Measurements from ENCODE around the gene SPDYC. TPM values are rescaled to one million over a fixed set of nuclear protein-coding genes. Genes with fewer than 3 reads are reported as not detected.

SPDYC gene
- total and polyA plus RNA-seq, 7 experiments from 2014 or later, result not detected

- Mint-ChIP-seq H3K27ac (peak overlapping the region in 3 of 9 donors; percentile 28 to 48 (median 43)), H3K9me3 (no peaks in the 10 kb centered on the region), H3K4me1 (peaks cover 15 to 32% (median 27%) of the 10 kb centered on the region in 7 donors), H3K27me3 (peaks cover 0 to 2% (median 0%) of the 10 kb centered on the region in 5 donors), H3K36me3 (peaks cover 10 to 28% (median 11%) of the 10 kb centered on the region in 5 donors), H3K4me3 (peak overlapping the region in 1 of 10 donors; percentile 0)
- no peak for ATAC-seq
- ChIA-PET POLR2A (no interaction called here), CTCF (no interaction called here)
- Histone ChIP-seq H3K36me3 (ENCODE audit: control insufficient read depth in 2 of 3, insufficient read depth in 3 of 3, low read length in 3 of 3) (peaks cover 0 to 46% (median 3%) of the 10 kb centered on the region in 3 experiments), H3K4me1 (ENCODE audit: control insufficient read depth in 2 of 2, insufficient read depth in 2 of 2, low read length in 2 of 2) (peaks cover 6 to 8% of the 10 kb centered on the region in 2 donors), H3K9me3 (ENCODE audit: control insufficient read depth in 2 of 3, low read length in 3 of 3) (no peaks in the 10 kb centered on the region), H3K4me3 (ENCODE audit: low read length) (no peak overlapping the region), H3K27ac (ENCODE audit: low read depth, low read length) (no peak overlapping the region), H3K27me3 (ENCODE audit: control insufficient read depth in 2 of 2, insufficient read depth in 2 of 2, low read length in 2 of 2) (no peaks in the 10 kb centered on the region)
- DNase-seq, result no peak
- intact Hi-C loops (cut with micrococcal nuclease), result no loop called here
Observed at GRCh38 chr11:65185171-65185570, 15.1 kb downstream of the SPDYC start.

GRCh38 chr11:65185869-65186341 is 15.9 kb downstream of the SPDYC start:
- Histone ChIP-seq H3K27ac (ENCODE audit: low read depth, low read length) (no peak overlapping the region), H3K4me1 (ENCODE audit: control insufficient read depth in 2 of 2, insufficient read depth in 2 of 2, low read length in 2 of 2) (peaks cover 6 to 8% of the 10 kb centered on the region in 2 donors), H3K36me3 (ENCODE audit: control insufficient read depth in 2 of 3, insufficient read depth in 3 of 3, low read length in 3 of 3) (peaks cover 0 to 54% (median 3%) of the 10 kb centered on the region in 3 experiments), H3K27me3 (ENCODE audit: control insufficient read depth in 2 of 2, insufficient read depth in 2 of 2, low read length in 2 of 2) (no peaks in the 10 kb centered on the region), H3K4me3 (ENCODE audit: low read length) (no peak overlapping the region), H3K9me3 (ENCODE audit: control insufficient read depth in 2 of 3, low read length in 3 of 3) (no peaks in the 10 kb centered on the region)
- ATAC-seq (no peak), DNase-seq (no peak)
- intact Hi-C loops (cut with micrococcal nuclease), result no loop called here
- Mint-ChIP-seq H3K27ac (peak overlapping the region in 2 of 9 donors; percentile 33 to 48), H3K4me3 (no peak overlapping the region), H3K27me3 (no peaks in the 10 kb centered on the region), H3K4me1 (peaks cover 22 to 32% (median 25%) of the 10 kb centered on the region in 7 donors), H3K36me3 (peaks cover 13 to 33% (median 15%) of the 10 kb centered on the region in 5 donors), H3K9me3 (no peaks in the 10 kb centered on the region)
- ChIA-PET CTCF (no interaction called here), POLR2A (no interaction called here)

GRCh38 chr11:65186701-65187100 is 16.7 kb downstream of the SPDYC start:
- CTCF ChIA-PET, result no interaction called here
- Histone ChIP-seq H3K9me3 (ENCODE audit: control insufficient read depth in 2 of 3, low read length in 3 of 3) (no peaks in the 10 kb centered on the region), H3K4me3 (ENCODE audit: low read length) (no peak overlapping the region), H3K36me3 (ENCODE audit: control insufficient read depth in 2 of 3, insufficient read depth in 3 of 3, low read length in 3 of 3) (peaks cover 0 to 54% (median 3%) of the 10 kb centered on the region in 3 experiments), H3K27me3 (ENCODE audit: control insufficient read depth in 2 of 2, insufficient read depth in 2 of 2, low read length in 2 of 2) (no peaks in the 10 kb centered on the region), H3K4me1 (ENCODE audit: control insufficient read depth in 2 of 2, insufficient read depth in 2 of 2, low read length in 2 of 2) (peaks cover 6 to 8% of the 10 kb centered on the region in 2 donors), H3K27ac (ENCODE audit: low read depth, low read length) (no peak overlapping the region)
- peaks cover 13 to 34% (median 15%) of the 10 kb centered on the region in 5 donors for H3K36me3 Mint-ChIP-seq
- DNase-seq (no peak), ATAC-seq (no peak)
- H3K9me3 Mint-ChIP-seq, result no peaks in the 10 kb centered on the region
- peaks cover 22 to 32% (median 25%) of the 10 kb centered on the region in 7 donors for H3K4me1 Mint-ChIP-seq
- H3K4me3 Mint-ChIP-seq, result no peak overlapping the region
- H3K27ac Mint-ChIP-seq, result peak overlapping the region in 3 of 9 donors; percentile 35 to 47 (median 43)
- intact Hi-C loops (cut with micrococcal nuclease), result no loop called here
- H3K27me3 Mint-ChIP-seq, result no peaks in the 10 kb centered on the region
- POLR2A ChIA-PET, result no interaction called here

- Histone ChIP-seq H3K27ac (ENCODE audit: low read depth, low read length) (no peak overlapping the region), H3K4me3 (ENCODE audit: low read length) (no peak overlapping the region), H3K36me3 (ENCODE audit: control insufficient read depth in 2 of 3, insufficient read depth in 3 of 3, low read length in 3 of 3) (peaks cover 0 to 54% (median 3%) of the 10 kb centered on the region in 3 experiments), H3K4me1 (ENCODE audit: control insufficient read depth in 2 of 2, insufficient read depth in 2 of 2, low read length in 2 of 2) (peaks cover 6 to 7% of the 10 kb centered on the region in 2 donors), H3K9me3 (ENCODE audit: control insufficient read depth in 2 of 3, low read length in 3 of 3) (no peaks in the 10 kb centered on the region), H3K27me3 (ENCODE audit: control insufficient read depth in 2 of 2, insufficient read depth in 2 of 2, low read length in 2 of 2) (no peaks in the 10 kb centered on the region)
- H3K27me3 Mint-ChIP-seq, result no peaks in the 10 kb centered on the region
- no peak overlapping the region for H3K27ac Mint-ChIP-seq
- peaks cover 21 to 32% (median 25%) of the 10 kb centered on the region in 7 donors for H3K4me1 Mint-ChIP-seq
- no peak overlapping the region for H3K4me3 Mint-ChIP-seq
- H3K36me3 Mint-ChIP-seq, result peaks cover 13 to 34% (median 15%) of the 10 kb centered on the region in 5 donors
- POLR2A ChIA-PET, result no interaction called here
- no peaks in the 10 kb centered on the region for H3K9me3 Mint-ChIP-seq
- DNase-seq (no peak), ATAC-seq (no peak)
- intact Hi-C loops (cut with micrococcal nuclease), result no loop called here
- CTCF ChIA-PET, result no interaction called here
Observed at GRCh38 chr11:65187146-65187675, 17.2 kb downstream of the SPDYC start.

GRCh38 chr11:65187971-65188461 is 18.0 kb downstream of the SPDYC start:
- ATAC-seq (no peak), DNase-seq (no peak)
- POLR2A ChIA-PET, result no interaction called here
- intact Hi-C loops (cut with micrococcal nuclease), result no loop called here
- Mint-ChIP-seq H3K27me3 (no peaks in the 10 kb centered on the region), H3K4me3 (no peak overlapping the region), H3K9me3 (no peaks in the 10 kb centered on the region), H3K36me3 (peaks cover 13 to 34% (median 15%) of the 10 kb centered on the region in 5 donors), H3K4me1 (peaks cover 15 to 26% (median 17%) of the 10 kb centered on the region in 7 donors), H3K27ac (no peak overlapping the region)
- no peaks in the 10 kb centered on the region for H3K9me3 ChIP-seq (ENCODE audit: control insufficient read depth in 2 of 3, low read length in 3 of 3)
- H3K27ac ChIP-seq (ENCODE audit: low read depth, low read length), result no peak overlapping the region
- no peaks in the 10 kb centered on the region for H3K27me3 ChIP-seq (ENCODE audit: control insufficient read depth in 2 of 2, insufficient read depth in 2 of 2, low read length in 2 of 2)
- H3K36me3 ChIP-seq (ENCODE audit: control insufficient read depth in 2 of 3, insufficient read depth in 3 of 3, low read length in 3 of 3), result peaks cover 0 to 54% (median 3%) of the 10 kb centered on the region in 3 experiments
- no peak overlapping the region for H3K4me3 ChIP-seq (ENCODE audit: low read length)
- H3K4me1 ChIP-seq (ENCODE audit: control insufficient read depth in 2 of 2, insufficient read depth in 2 of 2, low read length in 2 of 2), result peaks cover 0 to 5% of the 10 kb centered on the region in 2 donors
- CTCF ChIA-PET, result no interaction called here

GRCh38 chr11:65188486-65188885 is 18.5 kb downstream of the SPDYC start:
- intact Hi-C loops (cut with micrococcal nuclease), result no loop called here
- H3K9me3 ChIP-seq (ENCODE audit: control insufficient read depth in 2 of 3, low read length in 3 of 3), result no peaks in the 10 kb centered on the region
- Mint-ChIP-seq H3K27me3 (no peaks in the 10 kb centered on the region), H3K4me3 (no peak overlapping the region), H3K36me3 (peaks cover 13 to 38% (median 17%) of the 10 kb centered on the region in 5 donors), H3K9me3 (no peaks in the 10 kb centered on the region), H3K4me1 (peaks cover 13 to 23% (median 15%) of the 10 kb centered on the region in 7 donors), H3K27ac (no peak overlapping the region)
- H3K27me3 ChIP-seq (ENCODE audit: control insufficient read depth in 2 of 2, insufficient read depth in 2 of 2, low read length in 2 of 2), result no peaks in the 10 kb centered on the region
- ChIA-PET POLR2A (no interaction called here), CTCF (no interaction called here)
- H3K4me1 ChIP-seq (ENCODE audit: control insufficient read depth in 2 of 2, insufficient read depth in 2 of 2, low read length in 2 of 2), result peaks cover 0 to under 1% of the 10 kb centered on the region in 2 donors
- DNase-seq, result no peak
- no peak overlapping the region for H3K4me3 ChIP-seq (ENCODE audit: low read length)
- no peak overlapping the region for H3K27ac ChIP-seq (ENCODE audit: low read depth, low read length)
- peaks cover 0 to 54% (median 3%) of the 10 kb centered on the region in 3 experiments for H3K36me3 ChIP-seq (ENCODE audit: control insufficient read depth in 2 of 3, insufficient read depth in 3 of 3, low read length in 3 of 3)
- no peak for ATAC-seq

GRCh38 chr11:65189191-65189590 is 19.2 kb downstream of the SPDYC start:
- intact Hi-C loops (cut with micrococcal nuclease), result no loop called here
- CTCF ChIA-PET, result no interaction called here
- no peak for ATAC-seq

More at GRCh38 chr11:65189191-65189590, 19.2 kb downstream of the SPDYC start:
- Histone ChIP-seq H3K27ac (ENCODE audit: low read depth, low read length) (no peak overlapping the region), H3K9me3 (ENCODE audit: control insufficient read depth in 2 of 3, low read length in 3 of 3) (no peaks in the 10 kb centered on the region), H3K4me3 (ENCODE audit: low read length) (no peak overlapping the region), H3K4me1 (ENCODE audit: control insufficient read depth in 2 of 2, insufficient read depth in 2 of 2, low read length in 2 of 2) (no peaks in the 10 kb centered on the region), H3K36me3 (ENCODE audit: control insufficient read depth in 2 of 3, insufficient read depth in 3 of 3, low read length in 3 of 3) (peaks cover 0 to 56% (median 0%) of the 10 kb centered on the region in 3 experiments), H3K27me3 (ENCODE audit: control insufficient read depth in 2 of 2, insufficient read depth in 2 of 2, low read length in 2 of 2) (no peaks in the 10 kb centered on the region)
- Mint-ChIP-seq H3K27ac (peak overlapping the region in 4 of 9 donors; percentile 21 to 58 (median 42)), H3K9me3 (no peaks in the 10 kb centered on the region), H3K36me3 (peaks cover 14 to 39% (median 17%) of the 10 kb centered on the region in 5 donors), H3K27me3 (no peaks in the 10 kb centered on the region), H3K4me3 (peak overlapping the region in 1 of 10 donors; percentile 41), H3K4me1 (peaks cover 7 to 20% (median 15%) of the 10 kb centered on the region in 7 donors)
- POLR2A ChIA-PET, result no interaction called here
- DNase-seq, result peak in 1 of 9 donors; percentile 11
